Panc1 (cell line): ENCODE measurements around the gene ERBB2. TPM values are rescaled to one million over a fixed set of nuclear protein-coding genes. Genes with fewer than 3 reads are reported as not detected.

ENCODE experiments used
- ATAC-seq: fragments of 200-7000 bp; cut with Tn5 transposase; 2 replicates; pipeline ENCODE4 v1.9.1; 2020; ENCODE audit warnings: mild to moderate bottlenecking, moderate library complexity
- BruUV-seq: library from RNA; stranded (reverse); fragments of 400-500 nt; replicated peaks from 2 replicates; lab custom pipeline; 2021; lab: Mats Ljungman, UMichigan
- CTCF ChIA-PET: fragments of 300-600 bp; sonication (Branson Sonifier 250); formaldehyde crosslinking; loops from one replicate; lab custom pipeline; 2022; ENCODE audit warnings: antibody characterized with exemption; lab: Charles Lee
- POLR2A ChIA-PET: fragments of 300-600 bp; sonication (Branson Sonifier 250); formaldehyde crosslinking; loops from one replicate; lab custom pipeline; 2022; ENCODE audit warnings: antibody characterized with exemption; lab: Charles Lee
- DNase-seq: peaks from one replicate; pipeline ENCODE4 v3.0.0-alpha.2; 2010; ENCODE audit warnings: low read depth, low spot score
- H3K27ac ChIP-seq: 2 replicates; pipeline ENCODE4 v1.5.1; 2011; ENCODE audit warnings: mild to moderate bottlenecking, low read length, inconsistent platforms
- H3K27me3 ChIP-seq: fragments of 200-500 bp; sonication (Bioruptor generic); 2 replicates; pipeline ENCODE4 v1.6.0; 2014; ENCODE audit warnings: low read length, inconsistent platforms; ENCODE audit not compliant: control insufficient read depth, insufficient read depth
- H3K36me3 ChIP-seq: fragments of 200-500 bp; sonication (Bioruptor generic); 2 replicates; pipeline ENCODE4 v1.5.1; 2014; ENCODE audit warnings: inconsistent platforms, mild to moderate bottlenecking, low read length, moderate library complexity; ENCODE audit not compliant: control insufficient read depth, insufficient read depth
- H3K4me1 ChIP-seq: 2 replicates; pipeline ENCODE4 v1.5.1; 2011; ENCODE audit warnings: inconsistent platforms, mild to moderate bottlenecking, low read length, moderate library complexity; ENCODE audit not compliant: control insufficient read depth, insufficient read depth
- H3K4me3 ChIP-seq, 2 experiments: 2 replicates each; pipeline ENCODE4 v1.5.1; 2011 to 2012; ENCODE audit warnings: low read depth in 2 of 2, low read length in 2 of 2, mild to moderate bottlenecking in 2 of 2, inconsistent platforms in 1 of 2, moderate library complexity in 1 of 2
- H3K9me3 ChIP-seq: fragments of 200-500 bp; sonication (Bioruptor generic); 2 replicates; pipeline ENCODE4 v1.5.1; 2014; ENCODE audit warnings: low read depth, mild to moderate bottlenecking, inconsistent platforms, low read length, moderate library complexity; ENCODE audit not compliant: control insufficient read depth, insufficient read depth
- CTCF ChIP-seq: fragments of 450-650 bp; IDR thresholded peaks from 2 replicates; pipeline ENCODE4 v1.5.1; 2017; ENCODE audit warnings: mild to moderate bottlenecking
- POLR2AphosphoS5 ChIP-seq: IDR thresholded peaks from 2 replicates; pipeline ENCODE4 v1.6.1; 2012; ENCODE audit warnings: mild to moderate bottlenecking, low read depth, low read length, moderate library complexity
- REST ChIP-seq, 2 experiments: IDR thresholded peaks; 2 replicates each; pipeline ENCODE4 v1.6.1; 2011 to 2012; ENCODE audit warnings: low read depth in 2 of 2, control low read depth in 1 of 2, low read length in 1 of 2, mild to moderate bottlenecking in 1 of 2, moderate library complexity in 1 of 2; ENCODE audit not compliant: insufficient read depth in 1 of 2
- SIN3A ChIP-seq: IDR thresholded peaks from 2 replicates; pipeline ENCODE4 v1.6.1; 2012; ENCODE audit warnings: low read depth, mild to moderate bottlenecking, low read length, moderate library complexity, borderline replicate concordance; ENCODE audit not compliant: insufficient read depth
- TCF7L2 ChIP-seq: IDR thresholded peaks from 2 replicates; pipeline ENCODE4 v1.6.1; 2011; ENCODE audit warnings: mild to moderate bottlenecking, low read depth, low read length, inconsistent platforms
- in situ Hi-C: cut with HindIII; loops from 2 replicates; pipeline ENCODE4 v1.10.0; 2016; ENCODE audit warnings: low sequenced_read_pairs, low pct_unique_long_range_greater_than_20kb
- intact Hi-C: fragments of 100-400 bp; cut with micrococcal nuclease; formaldehyde crosslinking; loops from one replicate; pipeline ENCODE4 v1.10.0; 2022; ENCODE audit not compliant: unreplicated experiment
- total RNA-seq: library from RNA; stranded (reverse); gene quantifications from one replicate; pipeline ENCODE4 v1.2.1, GENCODE V29; 2021; ENCODE audit not compliant: unreplicated experiment

ERBB2 gene
- total RNA-seq, 1 experiment from 2014 or later, result 68.6 TPM

- ChIA-PET POLR2A (no interaction called here), CTCF (interaction anchor here (0.6 to 2.5 kb wide), 5 partner anchors 34 to 49 kb away, joined by 3 to 11 read pairs (median 3); no protein-coding TSS in a partner anchor)
- no TSS peak for BruUV-seq
Observed at GRCh38 chr17:39670746-39671145, 29.1 kb upstream of the ERBB2 start.

More at GRCh38 chr17:39670746-39671145, 29.1 kb upstream of the ERBB2 start:
- Histone ChIP-seq H3K36me3 (no peaks in the 10 kb centered on the region), H3K4me3 (no peak overlapping the region), H3K27ac (no peak overlapping the region), H3K9me3 (no peaks in the 10 kb centered on the region), H3K4me1 (peaks cover 20% of the 10 kb centered on the region), H3K27me3 (no peaks in the 10 kb centered on the region)
- in situ Hi-C loops, result no loop called here
- DNase-seq, result no peak
- no peak for ATAC-seq
- intact Hi-C loops, result loop anchor here (5.0 kb wide), 1 partner anchor 48 kb away; no protein-coding TSS in a partner anchor
- TF ChIP-seq REST (IDR thresholded peaks at IDR 0.05; ENCODE audit: insufficient read depth in 1 of 2, low read depth in 2 of 2, low read length in 1 of 2) (no peak), CTCF (no peak), TCF7L2 (no peak), POLR2AphosphoS5 (no peak), SIN3A (no peak)
